Upper lobe of left lung (tissue), 4 donors: ENCODE results near the gene OR2A12.

ENCODE experiments used
- CTCF ChIP-seq, 6 experiments: fragments of 450-650 bp in 4 of 6; fragments of 200-600 bp in 2 of 6; sonication (generic) in 2 of 6; IDR thresholded peaks; one replicate each; pipeline ENCODE4 v1.5.1; 2016 to 2019; ENCODE audit warnings: antibody characterized with exemption in 6 of 6
- POLR2A ChIP-seq, 4 donors: fragments of 450-650 bp; IDR thresholded peaks; one replicate each; pipeline ENCODE4 v1.5.1; 2016 to 2017; ENCODE audit warnings: antibody characterized with exemption in 4 of 4, mild to moderate bottlenecking in 2 of 4

GRCh38 chr7:144038887-144039286 is 47.2 kb upstream of the OR2A12 start:
- no peak for TF ChIP-seq CTCF (IDR thresholded peaks at IDR 0.05)
- TF ChIP-seq POLR2A (IDR thresholded peaks at IDR 0.05) = no peak
